ENCODE data around the gene TENM3.

Gene TENM3

DNA sequence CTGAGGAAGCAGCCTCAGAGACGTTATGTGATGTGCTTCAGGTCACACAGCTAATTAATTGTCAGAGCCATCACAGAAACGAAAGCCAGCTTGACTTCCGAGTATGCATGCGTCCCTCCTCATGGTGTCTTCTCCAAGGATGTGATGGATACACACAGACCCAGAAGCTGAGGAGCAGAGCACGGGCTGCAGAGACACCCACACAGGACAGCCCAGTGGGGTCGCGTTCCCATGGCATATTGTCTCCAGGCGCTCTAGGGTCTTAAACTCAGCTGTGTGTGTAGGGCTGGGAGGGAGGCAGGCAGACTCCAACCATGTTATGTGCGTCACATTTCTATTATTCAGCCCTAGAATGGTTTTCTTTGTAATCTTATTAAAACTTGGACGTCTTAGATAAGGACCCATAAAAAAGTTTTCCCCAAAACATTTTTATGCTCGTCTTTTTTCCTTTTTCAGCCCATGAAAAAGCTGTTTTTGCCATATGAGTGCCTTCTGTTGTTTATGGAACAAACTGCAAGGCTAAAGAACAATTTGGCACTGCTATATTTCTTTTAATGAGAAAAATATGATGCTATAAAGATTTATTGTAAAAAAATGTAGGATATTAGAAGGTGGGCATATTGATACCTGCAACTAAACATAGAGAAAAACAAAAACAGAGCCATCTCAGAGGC, 48.5 kb downstream of the TENM3 start:
- no peak for DNase-seq

DNA sequence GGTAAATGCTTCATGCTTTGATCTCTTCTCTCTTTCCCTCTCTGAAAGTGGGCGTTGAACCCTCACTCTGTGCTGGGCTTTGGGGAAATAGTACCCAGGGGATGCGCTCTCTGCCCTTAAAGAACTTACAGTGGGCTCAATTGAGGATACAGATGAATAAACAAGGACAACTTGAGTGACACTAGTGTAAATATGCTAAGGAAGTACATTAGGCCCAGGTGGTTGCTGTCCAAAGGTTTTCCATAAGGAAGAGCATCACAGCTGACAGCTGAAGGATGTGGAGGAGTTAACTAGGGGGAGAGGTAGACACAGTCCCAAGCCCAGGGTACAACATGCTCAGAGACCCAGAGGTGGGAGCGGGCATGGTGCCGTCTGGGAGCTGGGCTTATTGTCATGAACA, 49.4 kb downstream of the TENM3 start:
- no peak for DNase-seq

DNA sequence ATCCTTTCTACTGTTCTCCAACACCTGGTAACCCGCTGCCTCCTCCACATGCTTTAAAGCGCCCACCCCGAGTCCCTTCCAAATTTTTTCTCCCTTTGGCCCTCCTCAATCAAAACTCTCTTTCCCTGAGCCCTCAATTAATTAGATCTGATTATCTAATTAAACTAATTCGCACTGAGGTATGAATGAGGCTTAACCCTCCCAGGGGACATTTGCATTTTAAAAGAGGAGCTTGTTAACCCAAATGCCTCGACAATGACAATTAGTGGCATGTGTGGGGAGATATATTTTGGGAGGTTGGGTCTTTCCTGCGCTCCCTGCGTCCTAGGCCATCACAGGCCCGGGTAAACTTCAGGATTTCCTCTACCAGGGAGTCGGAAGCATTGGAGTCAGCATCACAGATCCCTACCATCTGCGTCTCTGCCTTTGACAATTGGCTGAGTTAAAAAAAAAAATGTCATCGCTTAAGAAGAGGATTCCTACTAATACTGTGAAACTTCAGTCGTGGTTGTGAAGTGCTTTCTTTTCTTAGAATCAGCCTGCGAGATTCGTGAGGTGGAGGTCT, 50.6 kb downstream of the TENM3 start:
- no peak for DNase-seq

DNA sequence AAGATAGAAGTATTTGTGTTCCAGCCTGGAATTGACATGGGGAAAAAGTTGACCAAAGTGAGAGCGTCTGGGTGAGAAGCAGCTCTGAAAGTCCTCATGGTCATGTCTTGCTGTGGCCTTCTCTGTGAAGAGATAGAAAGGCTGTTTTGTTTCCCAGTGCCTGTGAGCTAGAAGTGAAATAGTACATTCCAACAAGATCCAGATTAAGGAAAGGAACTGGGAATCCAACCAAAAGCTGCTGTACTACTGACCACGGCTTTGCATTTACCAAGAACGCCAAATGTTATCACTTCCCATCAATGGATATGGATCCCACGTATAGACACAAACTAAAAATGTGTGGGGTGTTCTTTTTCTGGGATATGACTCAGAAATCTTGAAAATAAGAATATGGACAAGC, 51.2 kb downstream of the TENM3 start:
- DNase-seq = no peak

DNA sequence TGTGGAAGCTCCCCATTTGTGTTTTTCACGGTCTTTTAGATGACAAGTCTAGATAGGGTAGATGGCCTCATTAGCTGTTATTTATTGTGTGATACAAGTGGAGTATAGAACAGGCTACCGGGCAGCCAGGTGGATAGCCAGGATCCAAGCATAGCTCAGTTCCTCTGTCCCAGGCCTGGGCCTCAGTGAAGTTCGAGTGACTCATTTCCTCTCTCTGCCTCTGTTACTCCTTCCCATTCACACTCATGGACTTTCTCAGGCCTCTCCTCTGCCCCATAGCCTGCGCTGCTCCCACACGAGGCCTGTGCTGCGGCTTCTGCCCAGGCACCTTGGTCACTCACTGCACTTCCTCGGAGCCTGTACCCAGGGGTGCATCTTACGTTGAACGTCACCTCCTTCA, 54.5 kb downstream of the TENM3 start:
- no peak for DNase-seq

DNA sequence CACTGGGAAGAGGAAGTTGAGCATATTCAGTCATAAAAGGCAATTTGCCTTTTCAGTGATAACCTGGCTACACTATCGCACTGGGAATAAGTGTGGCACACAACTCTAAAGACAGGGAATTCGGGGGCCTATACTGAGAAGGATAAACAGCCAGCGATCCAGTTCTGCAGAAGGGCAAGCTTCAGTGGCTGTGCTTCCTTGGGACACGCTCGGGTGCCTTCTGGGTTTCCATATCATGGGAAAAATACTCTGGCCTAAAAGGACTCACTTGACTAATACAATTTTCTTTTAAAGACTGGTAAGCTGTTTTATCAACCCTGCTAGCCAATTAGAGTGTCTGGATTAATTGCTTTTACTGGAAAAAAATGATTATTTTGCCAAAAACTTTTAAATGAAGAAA, 58.5 kb downstream of the TENM3 start:
- no peak for DNase-seq

DNA sequence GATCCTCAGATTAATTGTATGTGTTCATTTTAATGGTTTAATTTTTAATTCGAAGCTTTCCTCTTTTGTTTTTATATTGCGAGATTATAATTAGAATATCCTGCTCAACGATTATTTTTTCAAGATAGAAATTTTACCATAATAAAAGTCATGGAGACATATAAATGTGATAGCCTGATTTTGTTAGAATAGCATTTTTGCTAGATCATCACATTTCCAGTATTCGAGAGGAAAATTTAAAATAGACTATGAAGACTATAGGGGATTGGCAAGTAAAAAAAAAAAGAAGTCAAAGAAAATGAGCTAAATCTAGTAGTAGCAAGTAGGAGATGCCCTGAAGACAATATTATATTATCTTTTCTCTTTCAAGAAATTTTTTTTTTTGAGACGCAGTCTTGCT, 60.6 kb downstream of the TENM3 start:
- DNase-seq = no peak

DNA sequence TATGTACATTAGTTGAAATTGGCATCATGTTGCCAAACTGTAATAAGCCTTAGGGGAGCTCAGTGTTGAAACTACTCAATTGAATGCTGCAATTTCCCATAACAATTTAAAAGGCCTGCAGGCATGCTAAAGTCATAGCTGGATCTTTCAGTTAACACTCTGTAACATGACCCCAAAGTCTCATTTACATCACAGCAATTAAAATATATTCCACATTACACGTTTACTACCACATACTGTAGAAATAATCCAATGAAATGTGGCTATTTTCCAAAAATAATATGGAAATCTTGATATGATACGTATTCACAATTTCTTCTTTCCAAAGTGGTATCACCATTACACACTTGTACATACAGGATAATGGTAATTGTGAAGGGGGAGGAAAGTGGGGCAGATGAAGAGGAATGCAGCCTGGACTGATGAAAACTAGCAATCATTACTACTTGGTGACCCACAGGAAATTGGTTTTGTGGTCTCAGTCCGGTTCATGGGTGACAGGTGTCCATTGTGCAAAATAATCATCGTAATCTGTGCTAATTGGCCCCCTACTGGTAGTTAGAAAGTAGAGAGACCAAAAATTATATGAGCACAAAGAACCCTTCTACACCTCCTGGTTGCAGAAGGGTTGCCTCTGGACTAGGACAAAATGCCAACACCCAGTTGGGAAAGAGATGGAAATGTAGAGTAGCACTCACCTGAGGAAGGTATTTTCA, 63.7 kb downstream of the TENM3 start:
- DNase-seq = no peak

DNA sequence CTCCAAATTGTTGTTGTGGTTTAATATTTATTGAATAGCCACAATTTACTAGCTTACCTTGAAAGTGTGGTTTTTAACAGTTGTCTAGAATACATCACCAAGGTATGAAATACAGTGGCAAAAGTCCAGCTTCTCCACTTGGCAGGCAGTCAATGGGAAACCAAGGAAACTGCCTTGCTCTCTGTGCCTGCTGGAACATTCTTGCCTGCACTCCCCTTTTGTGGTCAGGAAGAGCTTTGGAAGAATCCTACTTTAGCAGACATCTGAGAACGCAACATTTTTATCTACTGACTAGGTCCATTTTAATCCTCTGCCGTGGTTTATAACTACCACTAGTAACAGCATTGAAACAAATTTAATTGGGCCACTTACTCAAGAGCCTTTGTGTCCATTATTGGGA, 64.5 kb downstream of the TENM3 start:
- DNase-seq = no peak

DNA sequence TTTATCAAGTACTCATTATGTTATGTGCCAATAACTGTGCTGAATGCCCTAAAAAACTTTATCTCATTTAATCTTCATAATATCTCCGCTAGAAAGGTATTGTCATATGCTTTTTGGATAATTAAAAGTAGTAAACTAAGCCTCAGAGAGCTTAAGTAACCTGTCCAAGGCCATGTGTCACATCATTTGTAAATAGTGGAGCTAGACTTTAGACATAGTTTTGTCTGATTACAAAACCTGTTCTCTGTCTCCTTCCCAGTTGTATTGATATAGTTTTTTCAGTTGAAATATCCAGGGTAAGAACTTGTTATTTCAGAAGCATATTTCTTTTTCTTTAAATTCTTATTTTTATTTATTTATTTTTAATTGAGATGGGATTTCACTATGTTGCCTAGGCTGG, 66.7 kb downstream of the TENM3 start:
- no peak for DNase-seq

DNA sequence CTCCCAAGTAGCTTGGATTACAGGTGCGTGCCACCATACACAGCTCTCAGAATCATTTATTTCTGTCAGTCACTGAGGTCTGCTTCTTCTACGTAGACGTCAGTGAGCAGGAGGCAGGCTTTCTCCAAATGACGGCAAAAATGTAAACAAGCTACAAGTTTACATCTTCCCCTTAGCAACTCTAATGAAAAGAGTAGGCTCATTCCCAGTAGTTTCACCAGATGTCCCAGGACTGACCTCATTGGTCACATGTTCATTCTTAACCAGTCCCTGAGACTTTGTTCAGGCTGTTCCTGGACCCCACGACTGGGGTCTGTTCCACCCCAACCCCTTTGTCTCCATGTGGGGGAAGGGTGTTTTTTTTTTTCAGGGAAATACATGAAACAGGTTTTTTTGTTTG, 67.1 kb downstream of the TENM3 start:
- no peak for DNase-seq

DNA sequence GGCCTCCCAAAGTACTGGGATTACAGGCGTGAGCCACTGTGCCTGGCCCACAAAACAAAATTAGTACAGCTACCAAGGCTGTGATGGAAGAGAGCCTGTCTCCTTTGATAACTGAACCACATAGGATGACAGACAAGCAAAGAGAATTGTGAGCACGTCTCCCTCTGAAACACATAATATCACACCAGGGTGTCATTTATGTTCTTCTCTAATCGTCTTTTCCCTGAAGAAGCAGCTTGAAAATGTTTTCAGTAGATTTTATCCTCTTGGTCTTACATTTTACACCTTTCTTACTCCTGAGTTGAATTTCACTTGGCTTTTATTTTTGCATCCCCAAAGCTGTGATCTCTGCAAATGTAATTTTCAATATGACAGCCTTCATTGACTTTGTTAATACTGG, 67.8 kb downstream of the TENM3 start:
- no peak for DNase-seq

DNA sequence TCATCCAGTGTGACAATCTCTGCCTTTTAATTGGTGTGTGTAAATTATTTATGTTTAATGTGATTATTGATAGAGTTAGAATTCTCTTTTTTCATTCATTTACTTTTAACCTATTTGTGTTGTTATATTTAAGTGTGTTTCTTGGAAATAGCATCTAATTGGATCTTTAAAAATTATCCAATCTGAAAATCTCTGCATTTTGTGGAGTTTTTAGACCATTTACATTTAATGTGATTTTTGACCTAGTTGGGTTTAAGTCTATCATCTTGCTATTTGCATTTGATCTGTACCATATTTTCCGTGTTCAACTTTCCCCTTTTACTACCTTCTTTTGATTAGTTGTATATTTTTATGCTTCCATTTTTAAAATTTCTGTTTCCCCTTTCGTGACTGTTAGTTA, 71.3 kb downstream of the TENM3 start:
- DNase-seq = no peak

DNA sequence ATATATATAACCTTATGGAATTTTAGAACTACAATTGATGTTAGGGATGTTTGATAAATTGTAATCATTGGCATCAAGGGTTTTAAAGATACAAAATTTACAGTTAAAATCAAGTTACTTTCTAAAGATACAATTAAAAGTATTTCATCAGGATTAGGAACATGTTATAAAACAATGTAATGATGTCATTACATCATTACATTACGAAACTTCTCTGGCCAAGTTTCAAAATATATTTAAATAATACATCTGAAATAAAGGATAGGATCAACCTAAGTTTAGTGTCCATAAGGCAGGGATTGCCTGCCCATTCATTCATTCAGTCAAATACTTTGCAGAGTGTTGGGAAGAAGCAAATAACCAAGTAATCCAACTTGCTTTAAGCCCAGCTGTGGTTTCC, 75.1 kb downstream of the TENM3 start:
- DNase-seq = no peak

DNA sequence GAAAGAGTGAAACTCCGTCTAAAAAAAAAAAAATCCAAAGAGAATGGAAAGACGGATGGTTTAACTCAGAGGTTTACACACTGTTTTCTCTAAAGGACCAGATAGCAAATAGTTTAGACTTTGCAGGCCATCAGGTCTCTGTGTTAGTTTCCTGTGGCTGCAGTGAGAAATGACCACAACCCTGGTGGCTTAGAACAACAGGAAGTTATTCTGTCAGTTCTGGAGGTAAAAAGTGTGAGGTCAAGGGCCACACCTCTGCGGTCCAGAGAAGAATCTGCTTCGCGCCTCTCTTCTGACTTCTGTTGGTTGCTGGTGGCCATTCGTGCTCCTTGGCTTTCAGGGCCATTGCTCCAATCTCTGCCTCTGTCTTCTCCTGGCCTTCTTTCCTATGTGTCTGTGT, 76.9 kb downstream of the TENM3 start:
- no peak for DNase-seq

DNA sequence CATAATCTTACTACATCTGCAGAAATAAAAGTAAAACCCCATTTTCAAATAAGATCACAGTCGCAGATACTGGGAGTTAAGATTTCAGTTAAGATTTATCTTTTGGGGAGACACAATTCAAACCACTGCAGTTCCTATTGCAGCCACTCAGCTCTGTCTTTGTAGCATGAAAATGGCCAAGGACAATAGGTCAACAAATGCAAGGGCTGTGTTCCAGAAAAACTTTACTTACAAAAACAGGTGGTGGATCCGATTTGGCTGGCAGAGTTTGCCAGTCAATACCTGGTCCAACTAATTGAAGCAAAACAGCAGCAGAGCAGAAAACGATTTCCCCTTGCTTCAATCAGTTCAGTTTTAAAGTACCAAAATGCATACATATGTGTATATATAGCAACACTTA, 77.4 kb downstream of the TENM3 start:
- DNase-seq = no peak

DNA sequence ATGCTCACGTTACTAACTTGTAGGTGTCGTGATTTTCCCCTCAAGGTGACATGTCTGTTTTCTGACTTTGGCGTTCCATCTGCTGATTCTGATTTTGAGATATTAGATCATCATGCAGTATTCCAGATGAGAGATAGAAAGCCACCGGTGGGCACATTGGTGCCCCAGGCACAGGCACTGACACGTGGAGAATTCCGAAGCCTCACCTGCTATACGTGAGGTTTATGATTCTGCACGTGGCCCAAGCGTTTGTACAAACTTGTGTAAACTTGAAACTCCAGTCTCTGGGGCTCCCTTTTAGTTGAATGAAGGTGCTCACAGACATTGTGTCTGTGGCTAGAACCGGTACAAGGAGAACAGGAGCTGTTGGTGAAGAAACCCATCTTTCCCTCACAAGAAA, 81.1 kb downstream of the TENM3 start:
- DNase-seq = no peak

DNA sequence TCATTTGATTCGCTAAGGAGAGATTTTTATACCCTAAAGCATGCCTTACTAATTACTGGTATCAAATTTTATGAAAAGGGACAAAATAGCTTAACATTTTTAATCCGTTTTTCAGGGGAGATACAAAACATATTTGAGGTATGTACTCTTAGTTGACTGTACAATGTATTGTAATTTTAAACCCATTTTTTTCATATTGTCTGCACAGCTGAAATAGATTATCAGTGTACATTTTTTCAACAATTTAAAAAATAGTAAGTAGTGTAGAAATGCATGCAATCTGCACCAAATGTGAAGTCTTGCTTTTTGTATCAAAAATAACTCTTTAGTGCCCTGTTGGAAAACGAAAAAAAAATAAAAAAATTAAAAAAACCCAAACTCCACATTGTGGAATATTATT, 82.2 kb downstream of the TENM3 start:
- DNase-seq = no peak

DNA sequence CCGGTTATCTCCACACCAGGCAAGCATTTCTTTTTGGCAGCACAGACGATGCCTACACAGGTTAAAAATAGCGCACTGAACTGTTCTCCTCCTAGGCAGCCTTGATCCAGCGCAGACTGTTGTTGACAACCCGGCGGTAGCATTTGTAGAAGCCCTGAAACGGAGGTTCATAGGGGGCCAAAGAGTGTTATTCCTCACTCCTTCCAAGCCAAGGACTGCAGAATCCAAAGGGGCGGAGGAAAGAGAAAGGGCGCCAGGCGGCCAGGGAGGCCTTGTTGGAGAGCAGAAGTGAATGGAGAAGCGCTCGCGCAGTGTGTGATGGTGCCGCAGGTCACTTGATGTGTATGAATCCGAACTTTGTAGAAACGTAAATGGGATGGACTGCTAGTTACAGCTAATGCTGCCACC, 82.7 kb downstream of the TENM3 start:
- no peak for DNase-seq

DNA sequence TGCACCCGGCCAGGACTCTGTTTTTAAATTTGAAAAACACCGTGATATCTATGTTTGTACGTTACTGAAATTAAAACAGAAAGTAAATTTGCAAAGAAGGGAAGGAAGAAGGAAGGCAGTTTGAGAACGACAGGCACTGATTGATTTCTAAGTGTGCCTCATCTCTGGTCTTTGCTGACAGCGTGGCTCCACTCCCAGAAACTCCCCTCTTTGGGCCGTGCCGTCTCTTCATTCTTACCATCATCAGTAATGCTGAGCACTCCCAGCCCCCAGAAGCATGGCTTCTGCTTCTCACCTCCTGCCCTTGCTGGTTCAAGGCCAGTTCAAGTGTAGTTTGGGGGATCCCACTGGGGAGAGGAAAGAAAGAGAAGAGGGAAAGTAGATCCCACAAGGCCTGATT, 85.3 kb downstream of the TENM3 start:
- no peak for DNase-seq

DNA sequence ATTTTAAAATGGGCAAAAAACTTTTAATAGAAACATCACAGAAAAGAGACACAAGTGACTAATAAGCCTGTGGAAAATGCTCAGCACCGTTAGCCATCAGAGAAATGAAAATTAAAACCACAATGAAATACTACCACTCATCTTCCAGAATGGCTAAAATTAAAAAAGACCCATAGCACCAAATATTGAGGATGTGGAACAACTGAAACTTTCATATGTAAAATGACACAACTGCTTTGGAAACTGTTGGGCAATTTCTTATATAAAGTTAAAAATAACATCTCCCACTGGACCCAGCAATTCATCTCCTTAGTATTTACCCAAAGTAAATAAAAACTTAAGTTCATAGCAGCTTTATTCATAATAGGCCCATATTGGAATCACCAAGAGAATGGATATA, 94.2 kb downstream of the TENM3 start:
- DNase-seq = no peak

DNA sequence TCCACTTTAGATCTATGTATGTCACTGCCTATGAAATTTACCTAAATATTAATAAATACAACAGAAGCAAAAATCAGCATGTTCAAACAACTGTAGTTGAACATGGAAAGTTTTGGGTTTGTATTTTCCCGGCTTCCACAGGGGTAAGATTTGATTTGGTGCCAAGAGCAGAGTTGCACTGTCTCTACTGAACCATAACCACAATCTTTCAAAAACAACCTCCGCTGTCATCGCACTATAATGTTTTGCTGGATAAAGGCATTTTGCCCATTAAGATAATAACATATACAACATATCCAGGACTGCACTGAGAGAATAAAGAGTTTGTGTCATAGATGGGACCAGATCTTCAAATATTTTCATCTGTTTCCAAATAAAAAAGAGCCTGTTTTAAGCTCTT, 94.9 kb downstream of the TENM3 start:
- DNase-seq = no peak

DNA sequence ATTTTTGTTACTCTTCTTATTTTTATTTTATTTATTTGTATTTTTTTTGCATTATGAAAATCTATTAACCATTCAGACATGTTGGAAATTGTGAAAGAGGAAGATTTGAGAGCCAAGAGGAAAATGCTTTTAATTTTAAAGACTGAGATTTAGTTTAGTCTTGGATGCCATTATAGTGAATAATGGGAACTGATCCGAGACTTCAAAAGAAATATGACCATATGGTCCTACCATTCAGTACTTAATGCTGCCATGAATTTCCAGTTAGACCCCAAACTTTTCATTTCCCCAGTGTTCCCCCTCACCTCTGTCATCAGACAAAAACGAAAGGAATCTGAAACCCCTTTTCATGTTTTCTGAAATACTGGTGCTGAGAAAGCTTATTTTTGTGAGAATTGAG, 95.5 kb downstream of the TENM3 start:
- DNase-seq = no peak

DNA sequence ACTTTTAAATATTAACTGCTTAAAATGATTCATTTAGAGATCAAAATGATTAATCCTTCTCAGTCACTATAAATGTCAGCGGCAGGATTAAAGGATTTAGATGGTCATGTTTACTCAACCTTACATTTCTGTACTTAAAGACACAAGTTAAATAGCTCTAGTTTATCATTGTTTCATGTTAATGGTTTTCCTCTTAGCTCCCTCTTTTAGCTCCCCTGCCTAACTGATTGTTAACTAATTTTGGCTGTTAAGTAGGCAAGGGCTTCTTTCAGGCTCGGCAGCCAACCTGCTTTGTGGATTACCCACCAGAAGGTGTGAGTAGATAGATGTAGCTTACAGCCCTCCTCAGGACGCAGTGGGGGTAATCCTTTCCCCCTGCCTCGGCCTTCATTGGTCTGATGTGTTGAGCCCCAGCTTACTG, 96.0 kb downstream of the TENM3 start:
- DNase-seq = no peak

DNA sequence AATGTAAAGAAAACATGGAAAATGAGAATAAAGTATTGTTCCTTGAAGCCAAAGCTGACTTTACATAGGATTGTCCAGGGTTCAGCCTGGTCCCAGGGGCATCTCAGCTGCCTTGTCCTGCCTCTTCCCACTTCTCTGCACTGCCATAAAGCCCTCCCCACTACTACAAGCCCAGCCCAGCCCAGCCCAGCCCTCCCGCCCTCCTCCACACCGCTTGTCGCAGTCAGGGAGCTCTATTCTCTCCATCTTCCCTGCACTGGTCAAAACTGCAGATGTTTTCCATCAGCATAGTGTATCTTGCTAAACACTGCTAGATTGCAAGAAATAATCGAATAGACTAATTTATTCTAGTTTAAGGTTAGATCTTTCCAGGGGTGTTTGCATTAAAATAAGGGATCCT, 100.3 kb downstream of the TENM3 start:
- DNase-seq = no peak

All from activated naive CD4-positive, alpha-beta T cell treated with anti-CD3 and anti-CD28 coated beads, Interleukin-2, amount 50 U/mL, for 16 hours (primary cell).